ENCODE results near the gene ANKRD18A. TPM values are rescaled to one million over a fixed set of nuclear protein-coding genes. Genes with fewer than 3 reads are reported as not detected.

Gene ANKRD18A
- total RNA-seq, 1 experiment from 2014 or later = 3.4 TPM

DNA sequence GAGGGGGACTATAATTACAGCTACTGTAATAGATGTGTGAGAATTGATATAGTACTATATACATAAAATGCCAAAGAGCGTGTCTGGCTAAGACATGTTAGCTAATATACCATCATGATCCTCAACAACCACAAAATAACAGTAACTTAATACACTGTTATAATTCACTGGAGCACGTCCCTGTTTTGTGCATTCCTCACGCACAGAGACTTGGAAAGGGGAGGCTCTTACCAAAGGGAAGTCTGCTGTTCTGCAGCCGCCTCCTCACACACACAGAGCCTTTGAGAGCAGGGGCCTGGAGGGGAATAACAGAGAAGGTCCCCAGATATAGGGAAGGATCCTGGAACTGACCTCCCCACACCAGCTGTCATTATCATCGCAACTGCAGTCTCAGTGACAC is 97.3 kb downstream of the ANKRD18A start:
- H3K36me3 ChIP-seq (ENCODE audit: low read depth, low read length) = no peaks in the 10 kb centered on the region
- H4K20me1 ChIP-seq (ENCODE audit: low read length) = no peaks in the 10 kb centered on the region
- no TSS peak for BruUV-seq (replicated peaks)
- H3K27ac ChIP-seq (ENCODE audit: low read length) = no peak overlapping the region
- H2AFZ ChIP-seq (ENCODE audit: low read length) = no peak overlapping the region
- H3K9me3 ChIP-seq (ENCODE audit: low read length) = no peaks in the 10 kb centered on the region
- no peak overlapping the region for H3K4me3 ChIP-seq (ENCODE audit: low read length)
- TF ChIP-seq, protein P1, sequence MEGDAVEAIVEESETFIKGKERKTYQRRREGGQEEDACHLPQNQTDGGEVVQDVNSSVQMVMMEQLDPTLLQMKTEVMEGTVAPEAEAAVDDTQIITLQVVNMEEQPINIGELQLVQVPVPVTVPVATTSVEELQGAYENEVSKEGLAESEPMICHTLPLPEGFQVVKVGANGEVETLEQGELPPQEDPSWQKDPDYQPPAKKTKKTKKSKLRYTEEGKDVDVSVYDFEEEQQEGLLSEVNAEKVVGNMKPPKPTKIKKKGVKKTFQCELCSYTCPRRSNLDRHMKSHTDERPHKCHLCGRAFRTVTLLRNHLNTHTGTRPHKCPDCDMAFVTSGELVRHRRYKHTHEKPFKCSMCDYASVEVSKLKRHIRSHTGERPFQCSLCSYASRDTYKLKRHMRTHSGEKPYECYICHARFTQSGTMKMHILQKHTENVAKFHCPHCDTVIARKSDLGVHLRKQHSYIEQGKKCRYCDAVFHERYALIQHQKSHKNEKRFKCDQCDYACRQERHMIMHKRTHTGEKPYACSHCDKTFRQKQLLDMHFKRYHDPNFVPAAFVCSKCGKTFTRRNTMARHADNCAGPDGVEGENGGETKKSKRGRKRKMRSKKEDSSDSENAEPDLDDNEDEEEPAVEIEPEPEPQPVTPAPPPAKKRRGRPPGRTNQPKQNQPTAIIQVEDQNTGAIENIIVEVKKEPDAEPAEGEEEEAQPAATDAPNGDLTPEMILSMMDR (conservative IDR thresholded peaks at IDR 0.05; ENCODE audit: low read depth, low read length) = no peak
- TF ChIP-seq EZH2 (IDR thresholded peaks at IDR 0.05; ENCODE audit: low read length, unreplicated experiment) (no peak), EZH2phosphoT487 (IDR thresholded peaks at IDR 0.05; ENCODE audit: borderline replicate concordance, low read length) (no peak)
- no peaks in the 10 kb centered on the region for H3K79me2 ChIP-seq (ENCODE audit: low read length)
- H3K9me2 ChIP-seq (replicated peaks; ENCODE audit: low read length) = no peaks in the 10 kb centered on the region
- POLR2A ChIA-PET (ENCODE audit: unreplicated experiment) = no interaction called here
- CTCF ChIA-PET = no interaction called here
- no peak overlapping the region for H3K9ac ChIP-seq (ENCODE audit: low read length)
- no peaks in the 10 kb centered on the region for H3F3A ChIP-seq (ENCODE audit: low read length, unreplicated experiment)
- ATAC-seq (no peak), DNase-seq (no peak)
- H3K4me1 ChIP-seq (ENCODE audit: insufficient read depth, low read length) = no peaks in the 10 kb centered on the region
- intact Hi-C loops (cut with micrococcal nuclease) = no loop called here
- no peak overlapping the region for H3K4me2 ChIP-seq (ENCODE audit: low read length)
- H3K27me3 ChIP-seq (ENCODE audit: low read length) = no peaks in the 10 kb centered on the region

- Histone ChIP-seq H3K27me3 (ENCODE audit: low read length) (no peaks in the 10 kb centered on the region), H3K4me3 (ENCODE audit: low read length) (no peak overlapping the region), H3K36me3 (ENCODE audit: low read depth, low read length) (no peaks in the 10 kb centered on the region), H3K9me3 (ENCODE audit: low read length) (no peaks in the 10 kb centered on the region), H3K9ac (ENCODE audit: low read length) (no peak overlapping the region), H3K4me2 (ENCODE audit: low read length) (no peak overlapping the region), H3F3A (ENCODE audit: low read length, unreplicated experiment) (no peaks in the 10 kb centered on the region), H3K79me2 (ENCODE audit: low read length) (no peaks in the 10 kb centered on the region), H3K4me1 (ENCODE audit: insufficient read depth, low read length) (peaks cover 4% of the 10 kb centered on the region; the same call in 1 of the 2 replicates), H3K9me2 (replicated peaks; ENCODE audit: low read length) (no peaks in the 10 kb centered on the region), H2AFZ (ENCODE audit: low read length) (no peak overlapping the region), H3K27ac (ENCODE audit: low read length) (no peak overlapping the region), H4K20me1 (ENCODE audit: low read length) (no peaks in the 10 kb centered on the region)
- intact Hi-C loops (cut with micrococcal nuclease) = no loop called here
- ChIA-PET CTCF (no interaction called here), POLR2A (ENCODE audit: unreplicated experiment) (no interaction called here)
- DNase-seq = no peak
- ATAC-seq = no peak
- BruUV-seq (replicated peaks) = no TSS peak
- TF ChIP-seq EZH2 (IDR thresholded peaks at IDR 0.05; ENCODE audit: low read length, unreplicated experiment) (no peak), EZH2phosphoT487 (IDR thresholded peaks at IDR 0.05; ENCODE audit: borderline replicate concordance, low read length) (no peak)
- TF ChIP-seq, protein P1 (conservative IDR thresholded peaks at IDR 0.05; ENCODE audit: low read depth, low read length) = no peak
These were observed 98.6 kb downstream of the ANKRD18A start for GRCh38 chr9:38521762-38522161.

Other genes starting within 250 kb of the ANKRD18A start
- gene ALDH1B1, start 227.9 kb downstream of the ANKRD18A start, total RNA-seq (2014; rRNA removed) = 28.6 and 29.0 TPM in 2 replicates
- 0.66 TPM in 1 of 2 replicates, not detected in the other for gene IGFBPL1, start 196.1 kb downstream of the ANKRD18A start, total RNA-seq (2014; rRNA removed)
- gene FAM240B, start 99.5 kb upstream of the ANKRD18A start, total RNA-seq (2014; rRNA removed) = not detected in 2 replicates

Measured in PC-3 (cell line).